IMR-90 (cell line): ENCODE measurements around the gene TGFB2. TPM values are rescaled to one million over a fixed set of nuclear protein-coding genes. Genes with fewer than 3 reads are reported as not detected.

Experiments used
- ATAC-seq: fragments of 200-7000 bp; cut with Tn5 transposase; 2 replicates; pipeline ENCODE4 v1.9.1; 2020; ENCODE audit warnings: low read depth, mild to moderate bottlenecking, moderate library complexity
- BruUV-seq: library from RNA; stranded (reverse); fragments of 400-500 nt; replicated peaks from 2 replicates; lab custom pipeline; 2021; lab: Mats Ljungman, UMichigan
- CTCF ChIA-PET: fragments of 300-600 bp; formaldehyde crosslinking; extraction: SDS; loops from one replicate; lab custom pipeline; 2021; ENCODE audit warnings: antibody characterized with exemption; lab: Yijun Ruan, JAX
- POLR2A ChIA-PET: fragments of 300-600 bp; sonication (Branson Sonifier 250); formaldehyde crosslinking; loops from one replicate; lab custom pipeline; 2022; ENCODE audit warnings: antibody characterized with exemption; ENCODE audit not compliant: unreplicated experiment; lab: Charles Lee
- DNase-seq: peaks from one replicate; pipeline ENCODE4 v3.0.0; 2013
- H2AFZ ChIP-seq: replicated peaks from 2 replicates; pipeline ENCODE3; 2013; ENCODE audit warnings: low read length, mild to moderate bottlenecking; ENCODE audit not compliant: poor library complexity
- H2AK5ac ChIP-seq: 2 replicates; pipeline ENCODE4 v1.6.1; 2013; ENCODE audit warnings: low read depth, low read length, inconsistent platforms
- H2AK9ac ChIP-seq: replicated peaks from 2 replicates; pipeline ENCODE3; 2013; ENCODE audit warnings: mild to moderate bottlenecking, low read depth, low read length, moderate library complexity; ENCODE audit not compliant: poor library complexity
- H2BK120ac ChIP-seq: 2 replicates; pipeline ENCODE4 v1.6.1; 2013; ENCODE audit warnings: low read depth, low read length, inconsistent platforms
- H2BK15ac ChIP-seq: 3 replicates; pipeline ENCODE4 v1.6.1; 2013; ENCODE audit warnings: low read depth, low read length, inconsistent platforms
- H2BK20ac ChIP-seq: 2 replicates; pipeline ENCODE4 v1.6.1; 2013; ENCODE audit warnings: low read depth, mild to moderate bottlenecking, inconsistent platforms, low read length, moderate library complexity
- H2BK5ac ChIP-seq: 2 replicates; pipeline ENCODE4 v1.6.1; 2013; ENCODE audit warnings: mild to moderate bottlenecking, low read depth, low read length, inconsistent platforms; ENCODE audit not compliant: poor library complexity, severe bottlenecking
- H3K14ac ChIP-seq: replicated peaks from 2 replicates; pipeline ENCODE4 v1.6.1; 2013; ENCODE audit warnings: low read depth, low read length, inconsistent platforms
- H3K18ac ChIP-seq: 2 replicates; pipeline ENCODE4 v1.6.1; 2013; ENCODE audit warnings: low read depth, low read length, control low read depth
- H3K23ac ChIP-seq: 2 replicates; pipeline ENCODE4 v1.6.1; 2013; ENCODE audit warnings: low read depth, low read length, inconsistent platforms
- H3K27ac ChIP-seq: 2 replicates; pipeline ENCODE4 v1.5.1; 2013; ENCODE audit warnings: mild to moderate bottlenecking, control low read depth, low read length; ENCODE audit not compliant: insufficient read depth
- H3K27me3 ChIP-seq: 2 replicates; pipeline ENCODE4 v1.6.1; 2013; ENCODE audit warnings: low read length; ENCODE audit not compliant: control insufficient read depth, insufficient read depth
- H3K36me3 ChIP-seq: 2 replicates; pipeline ENCODE4 v1.6.1; 2013; ENCODE audit warnings: low read length, mixed read lengths; ENCODE audit not compliant: control insufficient read depth, insufficient read depth
- H3K4ac ChIP-seq: 2 replicates; pipeline ENCODE4 v1.6.1; 2013; ENCODE audit warnings: low read depth, low read length, inconsistent platforms
- H3K4me1 ChIP-seq: 2 replicates; pipeline ENCODE4 v1.6.1; 2013; ENCODE audit warnings: low read length, mixed read lengths; ENCODE audit not compliant: control insufficient read depth, insufficient read depth
- H3K4me2 ChIP-seq: 2 replicates; pipeline ENCODE4 v1.6.1; 2013; ENCODE audit warnings: low read depth, mild to moderate bottlenecking, control low read depth, low read length, moderate library complexity
- H3K4me3 ChIP-seq: 2 replicates; pipeline ENCODE4 v1.5.1; 2013; ENCODE audit warnings: low read depth, mild to moderate bottlenecking, control low read depth, low read length, moderate library complexity; ENCODE audit not compliant: insufficient read depth
- H3K56ac ChIP-seq: 2 replicates; pipeline ENCODE4 v1.6.1; 2013; ENCODE audit warnings: low read length, inconsistent platforms; ENCODE audit not compliant: insufficient read depth; ENCODE audit errors: extremely low read depth
- H3K79me1 ChIP-seq, 2 experiments: 2 replicates each; pipeline ENCODE4 v1.6.1; 2013; ENCODE audit warnings: low read length in 2 of 2, inconsistent platforms in 1 of 2, low read depth in 1 of 2
- H3K9ac ChIP-seq: 2 replicates; pipeline ENCODE4 v1.6.1; 2013; ENCODE audit warnings: low read depth, low read length, control low read depth
- H3K9me1 ChIP-seq: 2 replicates; pipeline ENCODE4 v1.6.1; 2013; ENCODE audit warnings: low read length, inconsistent platforms; ENCODE audit not compliant: insufficient read depth
- H3K9me3 ChIP-seq: 2 replicates; pipeline ENCODE4 v1.6.1; 2013; ENCODE audit warnings: low read length; ENCODE audit not compliant: control insufficient read depth, insufficient read depth
- H4K20me1 ChIP-seq: 2 replicates; pipeline ENCODE4 v1.6.1; 2013; ENCODE audit warnings: low read length, inconsistent platforms; ENCODE audit not compliant: insufficient read depth
- H4K5ac ChIP-seq: 2 replicates; pipeline ENCODE4 v1.6.1; 2013; ENCODE audit warnings: mild to moderate bottlenecking, low read depth, low read length, control low read depth
- H4K8ac ChIP-seq, 2 experiments: 2 replicates each; pipeline ENCODE4 v1.6.1; 2013; ENCODE audit warnings: low read depth in 2 of 2, low read length in 2 of 2, control low read depth in 1 of 2, inconsistent platforms in 1 of 2
- H4K91ac ChIP-seq: 2 replicates; pipeline ENCODE4 v1.6.1; 2013; ENCODE audit warnings: low read depth, low read length, inconsistent platforms; ENCODE audit not compliant: insufficient read depth
- BHLHE40 ChIP-seq: fragments of 150-350 bp; IDR thresholded peaks from 2 replicates; pipeline ENCODE4 v1.6.1; 2016; ENCODE audit warnings: mild to moderate bottlenecking, low read depth, low read length
- CEBPB ChIP-seq: IDR thresholded peaks from 2 replicates; pipeline ENCODE4 v1.6.1; 2012; ENCODE audit warnings: low read depth, low read length, improper control_type of control experiment
- FOS ChIP-seq: fragments of 150-350 bp; IDR thresholded peaks from 2 replicates; pipeline ENCODE4 v1.6.1; 2016; ENCODE audit warnings: low read depth, low read length
- MAFK ChIP-seq: IDR thresholded peaks from 2 replicates; pipeline ENCODE4 v1.6.1; 2012; ENCODE audit warnings: low read depth, low read length, improper control_type of control experiment
- MAZ ChIP-seq: IDR thresholded peaks from 2 replicates; pipeline ENCODE4 v1.6.1; 2012; ENCODE audit warnings: low read depth, mild to moderate bottlenecking, low read length, improper control_type of control experiment, moderate library complexity, borderline replicate concordance
- MXI1 ChIP-seq: IDR thresholded peaks from 2 replicates; pipeline ENCODE4 v1.6.1; 2012; ENCODE audit warnings: low read depth, mild to moderate bottlenecking, low read length, moderate library complexity, borderline replicate concordance
- NFE2L2 ChIP-seq: fragments of 150-350 bp; IDR thresholded peaks from 2 replicates; pipeline ENCODE4 v1.6.1; 2016; ENCODE audit warnings: low read depth, mild to moderate bottlenecking, low read length
- POLR2A ChIP-seq: IDR thresholded peaks from 2 replicates; pipeline ENCODE4 v1.6.1; 2012; ENCODE audit warnings: mild to moderate bottlenecking, low read depth, low read length
- RCOR1 ChIP-seq: IDR thresholded peaks from 2 replicates; pipeline ENCODE4 v1.6.1; 2012; ENCODE audit warnings: mild to moderate bottlenecking, low read length, improper control_type of control experiment; ENCODE audit not compliant: insufficient replicate concordance
- SMC3 ChIP-seq: fragments of 150-350 bp; IDR thresholded peaks from 2 replicates; pipeline ENCODE4 v1.6.1; 2016; ENCODE audit warnings: low read depth, mild to moderate bottlenecking, antibody characterized with exemption, low read length, moderate library complexity
- WGBS, 2 experiments: methylation state at CpG; one replicate each; pipeline versions ENCODE4 v1.1.5 to v1.1.7; 2013; ENCODE audit warnings: missing lambda C conversion rate in 2 of 2; ENCODE audit not compliant: insufficient read length in 1 of 2; ENCODE audit errors: extremely low coverage in 2 of 2; 5-methylcytosine and 5-hydroxymethylcytosine counted together
- dilution Hi-C: fragments of 300-500 bp; cut with HindIII; formaldehyde crosslinking; loops from one replicate; pipeline ENCODE4 v1.14.3; 2018; ENCODE audit warnings: low sequenced_read_pairs; ENCODE audit not compliant: unreplicated experiment
- in situ Hi-C: fragments of 300-500 bp; cut with MboI; formaldehyde crosslinking; loops from 3 replicates; pipeline ENCODE4 v1.14.3; 2019; ENCODE audit warnings: low sequenced_read_pairs, inconsistent platforms, mixed read lengths
- intact Hi-C: fragments of 100-400 bp; cut with micrococcal nuclease; formaldehyde crosslinking; loops from 2 replicates; pipeline ENCODE4 v1.10.0; 2022
- polyA plus RNA-seq, 3 experiments: library from polyadenylated mRNA; depleted of rRNA; stranded (reverse); fragments of >200 nt; gene quantifications; 2 replicates each; pipeline ENCODE4 v1.2.3, GENCODE V29; 2012; ENCODE audit warnings: low replicate concordance in 1 of 3
- total RNA-seq: library from RNA; depleted of rRNA; stranded (reverse); fragments of >200 nt; gene quantifications from 2 replicates; pipeline ENCODE4 v1.2.3, GENCODE V29; 2012
- TF ChIP-seq, protein P1 (sequence below): fragments of 150-350 bp; IDR thresholded peaks from 2 replicates; pipeline ENCODE4 v1.6.1; 2017; ENCODE audit warnings: mild to moderate bottlenecking, antibody characterized with exemption, low read length, low read depth
- TF ChIP-seq, protein P2 (sequence below): fragments of 150-350 bp; IDR thresholded peaks from 2 replicates; pipeline ENCODE4 v1.6.1; 2016; ENCODE audit warnings: low read depth, mild to moderate bottlenecking, low read length, moderate library complexity, borderline replicate concordance

Gene TGFB2
- total and polyA plus RNA-seq, 2 of the 4 experiments (the other 2 are of a cell fraction), result 3.7 to 3.8 TPM

DNA sequence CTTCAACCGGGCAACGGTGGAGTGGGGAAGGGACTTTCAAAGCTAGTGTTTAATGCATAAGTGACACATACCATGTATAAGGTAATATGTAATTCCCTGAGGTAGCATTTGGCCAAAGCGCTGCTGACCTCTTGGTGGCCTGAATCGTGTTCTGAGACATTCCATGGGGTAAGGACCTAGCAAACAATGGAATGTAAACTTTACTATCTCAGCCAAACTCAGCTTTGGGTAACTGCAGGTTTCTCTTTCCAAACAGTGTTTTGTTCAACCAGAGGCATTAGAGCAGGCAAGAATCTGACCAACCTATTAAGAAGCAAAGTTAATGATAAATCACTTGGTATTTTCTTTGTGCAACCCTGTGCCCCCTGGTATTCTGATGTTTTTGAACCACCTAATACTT is 22.0 kb downstream of the TGFB2 start:
- no CpG with 5 or more reads among the region's 4 CpGs for WGBS, 2 experiments
- H3K36me3 ChIP-seq, result peaks cover 1% of the 10 kb centered on the region; the same call in 1 of the 2 replicates
- H3K4me1 ChIP-seq, result peaks cover 39% of the 10 kb centered on the region
- peaks cover 14 to 17% of the 10 kb centered on the region in 2 experiments; a peak in 3 of 4 replicates for H3K79me1 ChIP-seq
- H3K27me3 ChIP-seq, result no peaks in the 10 kb centered on the region
- intact Hi-C loops (no loop called here), in situ Hi-C loops (no loop called here), dilution Hi-C loops (no loop called here)
- H2BK20ac ChIP-seq, result no peak overlapping the region
- ChIA-PET CTCF (no interaction called here), POLR2A (no interaction called here)
- H2BK15ac ChIP-seq, result peak overlapping the region; percentile 34; the same call in 1 of the 3 replicates
- H2AK9ac ChIP-seq, result no peak overlapping the region
- TF ChIP-seq MXI1 (no peak), POLR2A (no peak), MAZ (no peak), NFE2L2 (no peak), BHLHE40 (no peak), RCOR1 (no peak), MAFK (no peak), FOS (no peak), CEBPB (no peak), SMC3 (no peak)
- TF ChIP-seq, protein P1, sequence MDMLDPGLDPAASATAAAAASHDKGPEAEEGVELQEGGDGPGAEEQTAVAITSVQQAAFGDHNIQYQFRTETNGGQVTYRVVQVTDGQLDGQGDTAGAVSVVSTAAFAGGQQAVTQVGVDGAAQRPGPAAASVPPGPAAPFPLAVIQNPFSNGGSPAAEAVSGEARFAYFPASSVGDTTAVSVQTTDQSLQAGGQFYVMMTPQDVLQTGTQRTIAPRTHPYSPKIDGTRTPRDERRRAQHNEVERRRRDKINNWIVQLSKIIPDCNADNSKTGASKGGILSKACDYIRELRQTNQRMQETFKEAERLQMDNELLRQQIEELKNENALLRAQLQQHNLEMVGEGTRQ, result no peak
- TF ChIP-seq, protein P2, sequence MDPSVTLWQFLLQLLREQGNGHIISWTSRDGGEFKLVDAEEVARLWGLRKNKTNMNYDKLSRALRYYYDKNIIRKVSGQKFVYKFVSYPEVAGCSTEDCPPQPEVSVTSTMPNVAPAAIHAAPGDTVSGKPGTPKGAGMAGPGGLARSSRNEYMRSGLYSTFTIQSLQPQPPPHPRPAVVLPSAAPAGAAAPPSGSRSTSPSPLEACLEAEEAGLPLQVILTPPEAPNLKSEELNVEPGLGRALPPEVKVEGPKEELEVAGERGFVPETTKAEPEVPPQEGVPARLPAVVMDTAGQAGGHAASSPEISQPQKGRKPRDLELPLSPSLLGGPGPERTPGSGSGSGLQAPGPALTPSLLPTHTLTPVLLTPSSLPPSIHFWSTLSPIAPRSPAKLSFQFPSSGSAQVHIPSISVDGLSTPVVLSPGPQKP, result no peak
- no TSS peak for BruUV-seq
- peak overlapping the region; percentile 6; the same call in 1 of the 2 replicates for H4K91ac ChIP-seq
- peak overlapping the region; percentile 50; the same call in 1 of the 2 replicates for H3K14ac ChIP-seq
- H3K9me3 ChIP-seq, result no peaks in the 10 kb centered on the region
- H3K4ac ChIP-seq, result 0 out of 2 replicates have a peak overlapping the region, but pooled peaks have one; percentile 27
- no peak overlapping the region for H4K5ac ChIP-seq
- H3K4me2 ChIP-seq, result no peak overlapping the region
- H2AFZ ChIP-seq, result no peak overlapping the region
- H4K8ac ChIP-seq, result peak overlapping the region in 1 of 2 experiments; percentile 47; a peak in 1 of 4 replicates
- H2BK5ac ChIP-seq, result no peak overlapping the region
- no peak overlapping the region for H3K9ac ChIP-seq
- DNase-seq, result no peak
- no peak overlapping the region for H3K27ac ChIP-seq
- no peak overlapping the region for H3K23ac ChIP-seq
- H3K9me1 ChIP-seq, result peaks cover 27% of the 10 kb centered on the region
- ATAC-seq, result 0 out of 2 replicates have a peak, but pooled peaks have one; percentile 22
- no peak overlapping the region for H3K18ac ChIP-seq
- peaks cover 4% of the 10 kb centered on the region for H4K20me1 ChIP-seq
- H3K56ac ChIP-seq, result no peak overlapping the region
- peak overlapping the region; percentile 42; the same call in 1 of the 2 replicates for H2AK5ac ChIP-seq
- no peak overlapping the region for H2BK120ac ChIP-seq
- no peak overlapping the region for H3K4me3 ChIP-seq
